HCT116 (cell line): Measurements from ENCODE around the gene CAPN10. TPM values are rescaled to one million over a fixed set of nuclear protein-coding genes. Genes with fewer than 3 reads are reported as not detected.

Source experiments
- ATAC-seq: fragments of 200-7000 bp; cut with Tn5 transposase; 2 replicates; pipeline ENCODE4 v1.9.1; 2020; ENCODE audit warnings: mild to moderate bottlenecking, moderate library complexity
- BruUV-seq: library from RNA; stranded (reverse); fragments of 400-500 nt; replicated peaks from 2 replicates; lab custom pipeline; 2021; lab: Mats Ljungman, UMichigan
- CTCF ChIA-PET: fragments of 300-600 bp; sonication (Branson Sonifier 250); formaldehyde crosslinking; loops from one replicate; lab custom pipeline; 2021; ENCODE audit warnings: antibody characterized with exemption; lab: Charles Lee
- POLR2A ChIA-PET: fragments of 300-600, 350-600 bp; sonication (Branson Sonifier 250); formaldehyde crosslinking; loops from one replicate; lab custom pipeline; 2021; ENCODE audit warnings: antibody characterized with exemption; lab: Charles Lee
- RAD21 ChIA-PET, 2 experiments: fragments of 300-600 bp; sonication (Branson Sonifier 250); formaldehyde crosslinking; loops; one replicate each; lab custom pipeline; 2023; ENCODE audit warnings: low total read pairs in 2 of 2; ENCODE audit not compliant: uncharacterized antibody in 2 of 2, unreplicated experiment in 2 of 2, low non-redundant PET in 1 of 2; lab: Charles Lee
- DNase-seq: peaks from one replicate; pipeline ENCODE4 v3.0.0-alpha.2; 2010; ENCODE audit warnings: low read depth, low spot score
- H2AFZ ChIP-seq: fragments of 200-600 bp; shearing (Covaris generic), sonication (generic); 2 replicates; pipeline ENCODE4 v1.6.1; 2017; ENCODE audit warnings: low read depth, mixed run types, mixed read lengths, antibody characterized with exemption, low read length; ENCODE audit not compliant: poor library complexity, severe bottlenecking
- H3K27ac ChIP-seq: 2 replicates; pipeline ENCODE4 v1.5.1; 2012; ENCODE audit warnings: low read depth, low read length
- H3K27me3 ChIP-seq: fragments of 200-600 bp; sonication (generic); 2 replicates; pipeline ENCODE4 v1.6.1; 2016; ENCODE audit warnings: mixed run types, low read length, mixed read lengths; ENCODE audit not compliant: insufficient read depth
- H3K36me3 ChIP-seq, 2 experiments: fragments of 200-500 bp in 1 of 2; fragments of 200-600 bp in 1 of 2; sonication (Bioruptor generic) in 1 of 2; sonication (generic) in 1 of 2; 2 replicates each; pipeline versions ENCODE4 v1.5.1 to v1.6.1; 2014 to 2016; ENCODE audit warnings: low read length in 2 of 2, inconsistent platforms in 1 of 2, mixed read lengths in 1 of 2, mixed run types in 1 of 2; ENCODE audit not compliant: insufficient read depth in 2 of 2, control insufficient read depth in 1 of 2
- H3K4me1 ChIP-seq, 2 experiments: fragments of 200-600 bp in 1 of 2; sonication (generic) in 1 of 2; 2 replicates each; pipeline versions ENCODE4 v1.5.1 to v1.6.1; 2012 to 2017; ENCODE audit warnings: low read length in 2 of 2, inconsistent platforms in 1 of 2, mild to moderate bottlenecking in 1 of 2, mixed read lengths in 1 of 2, mixed run types in 1 of 2, moderate library complexity in 1 of 2; ENCODE audit not compliant: insufficient read depth in 2 of 2, control insufficient read depth in 1 of 2
- H3K4me2 ChIP-seq: fragments of 200-600 bp; sonication (generic); 2 replicates; pipeline ENCODE4 v1.6.1; 2017; ENCODE audit warnings: mixed run types, low read length, mixed read lengths
- H3K4me3 ChIP-seq, 2 experiments: fragments of 200-600 bp in 1 of 2; sonication (generic) in 1 of 2; replicated peaks in 1 of 2; 2 replicates each; pipeline ENCODE4 v1.5.1; 2011 to 2016; ENCODE audit warnings: low read length in 2 of 2, control low read depth in 1 of 2, low read depth in 1 of 2, mild to moderate bottlenecking in 1 of 2, mixed read lengths in 1 of 2, mixed run types in 1 of 2
- H3K79me2 ChIP-seq: fragments of 200-600 bp; sonication (generic); 2 replicates; pipeline ENCODE4 v1.6.1; 2017; ENCODE audit warnings: mild to moderate bottlenecking, mixed run types, low read length, moderate library complexity, mixed read lengths; ENCODE audit not compliant: insufficient read depth
- H3K9ac ChIP-seq: fragments of 200-600 bp; sonication (generic); 2 replicates; pipeline ENCODE4 v1.6.1; 2016; ENCODE audit warnings: low read length, mixed read lengths
- H3K9me2 ChIP-seq: fragments of 200-600 bp; sonication (generic), shearing (Covaris generic); 2 replicates; pipeline ENCODE4 v1.6.1; 2017; ENCODE audit warnings: mixed run types, mild to moderate bottlenecking, moderate library complexity; ENCODE audit not compliant: insufficient read depth
- H3K9me3 ChIP-seq, 2 experiments: fragments of 200-500 bp in 1 of 2; fragments of 200-600 bp in 1 of 2; sonication (Bioruptor generic) in 1 of 2; sonication (generic) in 1 of 2; 2 replicates each; pipeline ENCODE4 v1.6.1; 2014 to 2017; ENCODE audit warnings: low read length in 2 of 2, mixed read lengths in 2 of 2, inconsistent platforms in 1 of 2, low read depth in 1 of 2, mild to moderate bottlenecking in 1 of 2, mixed run types in 1 of 2, moderate library complexity in 1 of 2; ENCODE audit not compliant: control insufficient read depth in 1 of 2, insufficient read depth in 1 of 2
- H4K20me1 ChIP-seq: fragments of 200-600 bp; sonication (generic), shearing (Covaris generic); 2 replicates; pipeline ENCODE4 v1.6.1; 2017; ENCODE audit warnings: mixed run types, mild to moderate bottlenecking, moderate library complexity; ENCODE audit not compliant: insufficient read depth
- CBX3 ChIP-seq: IDR thresholded peaks from 2 replicates; pipeline ENCODE4 v1.6.1; 2012; ENCODE audit warnings: low read depth
- CEBPB ChIP-seq: IDR thresholded peaks from 2 replicates; pipeline ENCODE4 v1.6.1; 2012; ENCODE audit warnings: low read depth
- EGR1 ChIP-seq: IDR thresholded peaks from 2 replicates; pipeline ENCODE4 v1.6.1; 2012; ENCODE audit warnings: low read depth
- ELF1 ChIP-seq: IDR thresholded peaks from 2 replicates; pipeline ENCODE4 v1.6.1; 2012; ENCODE audit warnings: low read depth, borderline replicate concordance
- EZH2phosphoT487 ChIP-seq: fragments of 200-600 bp; IDR thresholded peaks from 2 replicates; pipeline ENCODE4 v1.6.1; 2018; ENCODE audit warnings: antibody characterized with exemption, borderline replicate concordance
- JUND ChIP-seq: IDR thresholded peaks from 2 replicates; pipeline ENCODE4 v1.6.1; 2012
- POLR2A ChIP-seq: IDR thresholded peaks from 2 replicates; pipeline ENCODE4 v1.7.0; 2011; ENCODE audit warnings: borderline replicate concordance; ENCODE audit not compliant: insufficient read depth, insufficient read length; ENCODE audit errors: extremely low read depth
- POLR2AphosphoS5 ChIP-seq: IDR thresholded peaks from 2 replicates; pipeline ENCODE4 v1.6.1; 2011; ENCODE audit warnings: mild to moderate bottlenecking, low read depth, low read length, moderate library complexity
- RAD21 ChIP-seq: IDR thresholded peaks from 2 replicates; pipeline ENCODE4 v1.6.1; 2012; ENCODE audit warnings: low read depth, mild to moderate bottlenecking
- SIN3A ChIP-seq: IDR thresholded peaks from 2 replicates; pipeline ENCODE4 v1.6.1; 2012; ENCODE audit warnings: low read depth
- SRF ChIP-seq: IDR thresholded peaks from 2 replicates; pipeline ENCODE4 v1.6.1; 2012; ENCODE audit warnings: low read depth
- TCF7L2 ChIP-seq: IDR thresholded peaks from 2 replicates; pipeline ENCODE4 v1.7.0; 2011; ENCODE audit warnings: borderline replicate concordance, inconsistent platforms; ENCODE audit not compliant: insufficient read depth, insufficient read length; ENCODE audit errors: extremely low read depth
- YY1 ChIP-seq: IDR thresholded peaks from 2 replicates; pipeline ENCODE4 v1.6.1; 2011; ENCODE audit warnings: low read length, low read depth, moderate library complexity, mild to moderate bottlenecking; ENCODE audit not compliant: insufficient replicate concordance; ENCODE audit errors: extremely low read depth
- ZFX ChIP-seq: fragments of 450-650 bp; IDR thresholded peaks from 2 replicates; pipeline ENCODE4 v1.6.1; 2017
- ZNF274 ChIP-seq: fragments of 200-500 bp; sonication (Bioruptor generic); IDR thresholded peaks from 2 replicates; pipeline ENCODE4 v1.6.1; 2014; ENCODE audit warnings: mild to moderate bottlenecking, low read depth, low read length, inconsistent platforms
- intact Hi-C: fragments of 100-400 bp; cut with micrococcal nuclease; formaldehyde crosslinking; loops from 2 replicates; pipeline ENCODE4 v1.10.0; 2022
- total RNA-seq: library from RNA; stranded (reverse); gene quantifications from one replicate; pipeline ENCODE4 v1.2.1, GENCODE V29; 2021; ENCODE audit not compliant: unreplicated experiment
- TF ChIP-seq, protein P1 (sequence below): IDR thresholded peaks from 2 replicates; pipeline ENCODE4 v1.6.1; 2011; ENCODE audit warnings: mild to moderate bottlenecking, low read length, moderate library complexity; ENCODE audit not compliant: insufficient replicate concordance; ENCODE audit errors: extremely low read depth
- TF ChIP-seq, protein P2 (sequence below), 3 experiments: fragments of 200-600 bp in 1 of 3; sonication (generic) in 1 of 3; IDR thresholded peaks in 2 of 3; conservative IDR thresholded peaks in 1 of 3; 2 replicates each; pipeline ENCODE4 v1.5.1; 2012 to 2017; ENCODE audit warnings: low read depth in 2 of 3, low read length in 2 of 3, antibody characterized with exemption in 1 of 3, borderline replicate concordance in 1 of 3, control low read depth in 1 of 3, mild to moderate bottlenecking in 1 of 3, mixed read lengths in 1 of 3, mixed run types in 1 of 3, moderate library complexity in 1 of 3; ENCODE audit not compliant: insufficient read depth in 1 of 3
- TF ChIP-seq, protein P3 (sequence below): IDR thresholded peaks from 2 replicates; pipeline ENCODE4 v1.6.1; 2012; ENCODE audit warnings: low read depth
- TF ChIP-seq, protein P4 (sequence below): IDR thresholded peaks from 2 replicates; pipeline ENCODE4 v1.6.1; 2012
- TF ChIP-seq, protein P5 (sequence below): IDR thresholded peaks from 2 replicates; pipeline ENCODE4 v1.6.1; 2012

CAPN10 gene
- total RNA-seq, 1 experiment from 2014 or later: 40.7 TPM

DNA sequence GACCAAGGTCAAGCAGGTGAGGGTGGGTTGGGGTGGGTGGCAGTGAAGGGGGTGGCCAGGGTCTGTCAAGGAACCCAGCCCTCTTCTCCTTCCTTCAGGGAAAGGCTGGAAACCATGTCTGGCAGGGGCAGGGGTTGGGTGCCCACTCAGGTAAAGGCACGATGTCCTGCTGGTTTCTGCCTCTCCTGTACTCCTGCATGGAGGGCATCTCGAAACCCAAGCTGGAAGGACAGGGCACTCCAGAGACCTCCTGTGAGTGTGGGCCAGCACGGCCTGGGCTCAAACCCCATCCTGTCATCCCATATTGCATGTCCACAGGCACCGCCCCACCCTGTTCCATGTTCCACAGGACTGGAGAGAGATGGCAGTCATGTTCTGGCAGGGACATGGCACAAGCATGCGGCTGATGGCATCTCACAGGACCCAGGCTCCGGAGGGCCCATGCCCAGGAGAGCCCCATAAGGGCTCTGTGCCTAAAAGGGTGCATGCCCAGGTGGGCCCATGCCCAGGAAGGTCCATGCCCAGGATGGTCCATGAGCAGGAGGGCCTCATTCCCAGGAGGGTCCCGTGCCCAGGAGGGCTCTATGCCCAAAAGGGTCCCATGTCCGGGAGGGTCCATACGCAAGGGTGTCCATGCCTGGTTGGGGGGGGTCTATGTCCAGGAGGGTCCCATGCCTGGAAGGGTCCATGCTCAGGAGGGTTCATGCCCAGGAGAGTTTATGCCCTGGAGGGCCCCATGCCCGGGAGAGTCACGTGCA, 45.2 kb downstream of the CAPN10 start:
- intact Hi-C loops: no loop called here
- Histone ChIP-seq H2AFZ (no peak overlapping the region), H4K20me1 (no peaks in the 10 kb centered on the region), H3K27me3 (no peaks in the 10 kb centered on the region), H3K4me2 (no peak overlapping the region)
- TF ChIP-seq JUND (no peak), CBX3 (no peak), RAD21 (no peak), SRF (no peak), ZNF274 (no peak), YY1 (no peak), CEBPB (no peak), EZH2phosphoT487 (no peak), ELF1 (no peak), TCF7L2 (no peak), POLR2AphosphoS5 (no peak), SIN3A (no peak), EGR1 (no peak), POLR2A (no peak), ZFX (no peak)
- TF ChIP-seq, protein P1, sequence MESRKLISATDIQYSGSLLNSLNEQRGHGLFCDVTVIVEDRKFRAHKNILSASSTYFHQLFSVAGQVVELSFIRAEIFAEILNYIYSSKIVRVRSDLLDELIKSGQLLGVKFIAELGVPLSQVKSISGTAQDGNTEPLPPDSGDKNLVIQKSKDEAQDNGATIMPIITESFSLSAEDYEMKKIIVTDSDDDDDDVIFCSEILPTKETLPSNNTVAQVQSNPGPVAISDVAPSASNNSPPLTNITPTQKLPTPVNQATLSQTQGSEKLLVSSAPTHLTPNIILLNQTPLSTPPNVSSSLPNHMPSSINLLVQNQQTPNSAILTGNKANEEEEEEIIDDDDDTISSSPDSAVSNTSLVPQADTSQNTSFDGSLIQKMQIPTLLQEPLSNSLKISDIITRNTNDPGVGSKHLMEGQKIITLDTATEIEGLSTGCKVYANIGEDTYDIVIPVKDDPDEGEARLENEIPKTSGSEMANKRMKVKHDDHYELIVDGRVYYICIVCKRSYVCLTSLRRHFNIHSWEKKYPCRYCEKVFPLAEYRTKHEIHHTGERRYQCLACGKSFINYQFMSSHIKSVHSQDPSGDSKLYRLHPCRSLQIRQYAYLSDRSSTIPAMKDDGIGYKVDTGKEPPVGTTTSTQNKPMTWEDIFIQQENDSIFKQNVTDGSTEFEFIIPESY: no peak
- TF ChIP-seq, protein P2, sequence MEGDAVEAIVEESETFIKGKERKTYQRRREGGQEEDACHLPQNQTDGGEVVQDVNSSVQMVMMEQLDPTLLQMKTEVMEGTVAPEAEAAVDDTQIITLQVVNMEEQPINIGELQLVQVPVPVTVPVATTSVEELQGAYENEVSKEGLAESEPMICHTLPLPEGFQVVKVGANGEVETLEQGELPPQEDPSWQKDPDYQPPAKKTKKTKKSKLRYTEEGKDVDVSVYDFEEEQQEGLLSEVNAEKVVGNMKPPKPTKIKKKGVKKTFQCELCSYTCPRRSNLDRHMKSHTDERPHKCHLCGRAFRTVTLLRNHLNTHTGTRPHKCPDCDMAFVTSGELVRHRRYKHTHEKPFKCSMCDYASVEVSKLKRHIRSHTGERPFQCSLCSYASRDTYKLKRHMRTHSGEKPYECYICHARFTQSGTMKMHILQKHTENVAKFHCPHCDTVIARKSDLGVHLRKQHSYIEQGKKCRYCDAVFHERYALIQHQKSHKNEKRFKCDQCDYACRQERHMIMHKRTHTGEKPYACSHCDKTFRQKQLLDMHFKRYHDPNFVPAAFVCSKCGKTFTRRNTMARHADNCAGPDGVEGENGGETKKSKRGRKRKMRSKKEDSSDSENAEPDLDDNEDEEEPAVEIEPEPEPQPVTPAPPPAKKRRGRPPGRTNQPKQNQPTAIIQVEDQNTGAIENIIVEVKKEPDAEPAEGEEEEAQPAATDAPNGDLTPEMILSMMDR (IDR thresholded peaks at IDR 0.05 in 2 of 3, conservative IDR thresholded peaks at IDR 0.05 in 1 of 3; ENCODE audit: borderline replicate concordance in 1 of 3, insufficient read depth in 1 of 3, low read depth in 2 of 3, low read length in 2 of 3): no peak
- TF ChIP-seq, protein P3, sequence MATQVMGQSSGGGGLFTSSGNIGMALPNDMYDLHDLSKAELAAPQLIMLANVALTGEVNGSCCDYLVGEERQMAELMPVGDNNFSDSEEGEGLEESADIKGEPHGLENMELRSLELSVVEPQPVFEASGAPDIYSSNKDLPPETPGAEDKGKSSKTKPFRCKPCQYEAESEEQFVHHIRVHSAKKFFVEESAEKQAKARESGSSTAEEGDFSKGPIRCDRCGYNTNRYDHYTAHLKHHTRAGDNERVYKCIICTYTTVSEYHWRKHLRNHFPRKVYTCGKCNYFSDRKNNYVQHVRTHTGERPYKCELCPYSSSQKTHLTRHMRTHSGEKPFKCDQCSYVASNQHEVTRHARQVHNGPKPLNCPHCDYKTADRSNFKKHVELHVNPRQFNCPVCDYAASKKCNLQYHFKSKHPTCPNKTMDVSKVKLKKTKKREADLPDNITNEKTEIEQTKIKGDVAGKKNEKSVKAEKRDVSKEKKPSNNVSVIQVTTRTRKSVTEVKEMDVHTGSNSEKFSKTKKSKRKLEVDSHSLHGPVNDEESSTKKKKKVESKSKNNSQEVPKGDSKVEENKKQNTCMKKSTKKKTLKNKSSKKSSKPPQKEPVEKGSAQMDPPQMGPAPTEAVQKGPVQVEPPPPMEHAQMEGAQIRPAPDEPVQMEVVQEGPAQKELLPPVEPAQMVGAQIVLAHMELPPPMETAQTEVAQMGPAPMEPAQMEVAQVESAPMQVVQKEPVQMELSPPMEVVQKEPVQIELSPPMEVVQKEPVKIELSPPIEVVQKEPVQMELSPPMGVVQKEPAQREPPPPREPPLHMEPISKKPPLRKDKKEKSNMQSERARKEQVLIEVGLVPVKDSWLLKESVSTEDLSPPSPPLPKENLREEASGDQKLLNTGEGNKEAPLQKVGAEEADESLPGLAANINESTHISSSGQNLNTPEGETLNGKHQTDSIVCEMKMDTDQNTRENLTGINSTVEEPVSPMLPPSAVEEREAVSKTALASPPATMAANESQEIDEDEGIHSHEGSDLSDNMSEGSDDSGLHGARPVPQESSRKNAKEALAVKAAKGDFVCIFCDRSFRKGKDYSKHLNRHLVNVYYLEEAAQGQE: no peak
- TF ChIP-seq, protein P4, sequence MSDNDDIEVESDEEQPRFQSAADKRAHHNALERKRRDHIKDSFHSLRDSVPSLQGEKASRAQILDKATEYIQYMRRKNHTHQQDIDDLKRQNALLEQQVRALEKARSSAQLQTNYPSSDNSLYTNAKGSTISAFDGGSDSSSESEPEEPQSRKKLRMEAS: no peak
- TF ChIP-seq, protein P5, sequence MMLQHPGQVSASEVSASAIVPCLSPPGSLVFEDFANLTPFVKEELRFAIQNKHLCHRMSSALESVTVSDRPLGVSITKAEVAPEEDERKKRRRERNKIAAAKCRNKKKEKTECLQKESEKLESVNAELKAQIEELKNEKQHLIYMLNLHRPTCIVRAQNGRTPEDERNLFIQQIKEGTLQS: no peak
- TF ChIP-seq, all 23 proteins: peak for 0
- Histone ChIP-seq H3K79me2 (no peaks in the 10 kb centered on the region), H3K9me2 (no peaks in the 10 kb centered on the region), H3K4me1 (no peaks in the 10 kb centered on the region), H3K9ac (no peak overlapping the region), H3K36me3 (no peaks in the 10 kb centered on the region), H3K27ac (no peak overlapping the region), H3K9me3 (peaks cover 5 to 6% of the 10 kb centered on the region in 2 experiments; a peak in 2 of 4 replicates), H3K4me3 (no peak overlapping the region)
- ChIA-PET POLR2A (no interaction called here), RAD21 (no interaction called here), CTCF (no interaction called here)
- ATAC-seq (no peak), DNase-seq (no peak)
- BruUV-seq: no TSS peak
